HG02588 (cell line): ENCODE results near the gene ALPK3.
"Not testable (repeated sequence)": the region's sequence is repeated elsewhere in the genome, so short reads cannot be mapped to it uniquely, and the experiment has no call there.

ENCODE experiments used
- ATAC-seq: cut with Tn5 transposase; IDR thresholded peaks from one replicate; pipeline ENCODE4 v1.9.1; 2021; ENCODE audit warnings: mild to moderate bottlenecking, moderate library complexity; ENCODE audit not compliant: unreplicated experiment

The ALPK3 gene

DNA sequence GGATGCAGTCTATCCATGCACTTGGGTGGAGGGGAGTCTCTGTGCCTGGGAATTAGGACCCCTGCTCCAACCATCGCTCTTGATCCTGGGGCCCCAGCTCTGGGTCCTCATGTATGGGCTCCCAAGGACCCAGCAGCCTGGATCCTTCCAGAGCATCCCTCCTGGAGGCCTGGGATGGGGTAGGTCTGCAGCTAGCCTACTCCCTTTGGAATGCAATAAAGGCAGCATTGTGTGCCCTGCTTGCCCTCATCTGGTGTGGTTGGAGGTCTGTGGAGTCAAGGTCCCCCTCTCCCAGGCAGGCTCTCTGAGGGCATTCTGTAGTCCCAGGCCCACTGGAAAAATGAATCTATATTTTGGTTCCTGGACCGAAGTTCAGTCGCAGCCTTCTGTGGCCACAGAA, 52.4 kb downstream of the ALPK3 start:
- no peak for ATAC-seq

DNA sequence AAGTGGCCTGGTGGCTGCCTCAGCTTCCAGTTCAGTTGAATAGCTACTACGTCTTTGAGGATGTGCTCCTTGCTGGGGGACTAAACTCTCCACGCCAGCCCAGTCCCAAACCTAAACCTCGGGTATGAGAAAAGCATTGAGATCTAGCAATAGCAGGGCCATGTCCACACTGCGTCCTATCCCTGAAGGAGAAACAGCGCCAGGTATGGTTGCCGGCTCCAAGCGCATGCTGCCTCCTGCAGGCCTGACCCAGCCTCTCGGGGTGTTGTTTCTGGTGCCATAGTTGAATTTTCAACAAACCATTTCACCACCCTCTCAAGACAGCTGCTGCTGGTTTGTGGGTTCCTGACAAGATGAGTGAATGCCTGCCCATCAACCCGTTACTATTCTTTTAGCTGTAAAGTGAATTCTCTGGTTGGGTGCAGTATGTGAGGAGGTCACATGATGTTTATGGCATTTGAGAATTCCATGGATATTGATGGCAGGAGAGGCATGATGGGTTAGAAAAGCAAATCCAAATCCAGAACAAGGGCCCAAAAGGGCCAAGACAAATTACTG, 54.4 kb downstream of the ALPK3 start:
- ATAC-seq: no peak

DNA sequence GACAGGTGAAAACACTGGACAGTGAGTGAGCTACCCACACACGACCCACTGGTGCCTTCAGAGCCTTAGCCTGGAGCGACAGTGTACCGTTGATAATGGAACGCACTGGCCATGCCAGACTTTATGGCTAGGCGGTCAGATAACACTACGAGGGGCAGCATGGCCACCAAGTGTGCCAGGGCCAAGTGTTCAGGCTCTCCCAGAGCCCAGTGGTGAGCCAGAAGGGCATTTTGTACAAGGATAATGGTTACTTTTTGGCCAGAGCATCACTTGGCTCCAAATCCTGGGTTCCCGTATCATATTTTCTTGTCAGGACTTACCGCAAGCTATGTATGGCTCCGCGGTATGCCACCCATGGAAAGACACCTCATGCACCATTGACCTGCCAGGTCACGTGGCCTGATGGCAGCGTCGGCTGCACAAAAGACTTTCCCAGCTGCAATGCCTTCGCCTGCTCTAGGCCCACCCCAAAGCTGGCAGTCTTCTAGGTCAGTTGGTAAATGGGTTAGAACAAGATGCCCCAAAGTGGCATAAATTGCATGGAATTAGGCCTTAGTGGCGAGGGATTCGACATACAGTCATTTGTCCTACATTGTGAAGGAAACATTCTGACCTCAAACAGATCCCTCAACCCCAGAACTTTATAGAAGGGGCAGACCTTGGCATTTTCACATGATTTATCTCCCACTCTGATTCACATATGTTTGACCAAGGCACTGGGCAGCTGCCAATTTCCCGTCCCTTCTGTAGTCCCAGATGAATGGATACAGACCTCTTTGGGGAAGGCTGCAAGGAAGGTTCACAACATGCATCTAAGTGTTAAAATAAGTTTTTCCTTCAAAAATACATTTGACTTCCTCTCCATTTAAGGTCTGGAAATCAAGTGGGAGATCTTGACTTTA, 55.1 kb downstream of the ALPK3 start:
- no peak for ATAC-seq

DNA sequence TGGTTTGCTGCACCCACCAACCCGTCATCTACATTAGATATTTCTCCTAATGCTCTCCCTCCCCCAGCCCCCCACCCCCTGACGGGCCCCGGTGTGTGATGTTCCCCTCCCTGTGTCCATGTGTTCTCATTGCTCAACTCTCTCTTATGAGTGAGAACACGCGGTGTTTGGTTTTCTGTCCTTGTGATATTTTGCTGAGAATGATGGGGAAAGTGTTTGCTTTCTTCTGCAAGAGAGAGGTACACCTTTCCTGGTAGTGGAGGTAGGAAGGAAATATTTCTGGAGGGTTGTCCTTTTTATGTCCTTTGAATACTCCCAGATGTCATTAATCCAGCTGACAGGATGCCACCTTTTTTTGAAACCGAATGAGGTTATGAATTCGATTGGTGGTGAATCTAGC, 56.8 kb downstream of the ALPK3 start:
- no peak for ATAC-seq

DNA sequence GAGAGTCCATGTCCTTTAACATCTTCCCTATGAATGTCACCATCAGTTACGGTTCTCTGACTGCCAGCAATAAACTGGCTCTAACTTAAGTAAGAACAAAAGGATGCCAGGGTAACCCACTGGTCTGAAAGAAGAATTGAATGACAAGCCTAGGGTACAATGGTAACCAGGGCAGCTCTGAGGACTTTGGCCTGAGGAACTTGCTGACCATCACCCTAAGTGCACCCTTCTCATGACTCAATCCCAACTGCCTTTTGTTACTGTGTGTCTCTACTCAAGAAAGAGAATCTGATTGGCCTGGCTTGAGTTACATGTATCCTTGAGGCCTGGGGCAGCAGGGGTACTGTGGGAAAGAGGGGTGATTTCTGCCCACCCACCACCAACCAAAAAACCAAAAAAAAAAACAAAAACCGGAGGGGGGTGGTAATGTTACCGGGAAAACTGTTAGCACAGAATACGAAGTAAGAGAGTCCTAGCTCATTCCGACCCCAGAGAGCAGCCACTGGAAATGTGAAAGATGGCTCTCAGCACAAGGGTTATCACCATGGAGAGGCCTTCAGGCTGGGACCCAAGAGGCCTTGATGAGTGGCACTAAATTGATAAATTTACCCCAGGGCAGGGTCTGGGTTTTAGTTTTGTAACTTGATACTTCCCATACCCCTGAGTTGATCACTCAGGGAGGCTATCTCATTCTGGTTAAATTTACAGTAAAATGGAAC, 58.0 kb downstream of the ALPK3 start:
- no peak for ATAC-seq

DNA sequence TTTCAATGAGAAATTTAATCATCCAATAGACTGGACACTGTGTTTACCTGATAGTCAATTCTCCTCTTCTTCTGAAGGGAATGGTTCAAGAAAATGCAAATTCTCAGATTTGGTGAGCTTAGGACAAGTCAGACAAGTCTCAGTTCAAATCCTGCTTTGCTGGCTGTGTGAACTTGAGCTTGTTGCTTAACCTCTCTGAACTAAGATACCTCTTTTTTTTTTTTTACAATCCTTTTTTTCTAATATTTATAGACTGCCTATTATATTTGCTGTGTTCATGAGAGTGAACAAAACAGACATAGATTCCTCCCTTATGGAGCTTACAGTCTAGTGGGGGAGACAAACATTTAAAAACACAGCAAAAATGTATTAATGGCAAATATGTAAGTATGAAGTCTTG, 59.1 kb downstream of the ALPK3 start:
- no peak for ATAC-seq

DNA sequence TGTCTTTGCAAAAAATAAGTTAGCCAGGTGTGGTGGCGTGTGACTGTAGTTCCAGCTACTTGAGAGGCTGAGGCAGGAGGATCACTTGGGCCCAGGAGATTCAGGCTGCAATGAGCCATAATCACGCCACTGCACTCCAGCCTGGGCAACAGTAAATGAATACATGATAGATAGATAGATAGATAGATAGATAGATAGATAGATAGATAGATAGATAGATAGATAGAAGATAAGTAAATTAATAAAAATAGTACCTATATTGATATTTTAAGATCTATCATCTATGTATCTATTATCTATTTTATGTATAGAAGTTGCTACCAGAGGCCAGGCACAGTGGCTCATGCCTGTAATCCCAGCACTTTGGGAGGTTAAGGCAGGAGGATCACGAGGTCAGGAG, 60.5 kb downstream of the ALPK3 start:
- not testable (repeated sequence) for ATAC-seq

DNA sequence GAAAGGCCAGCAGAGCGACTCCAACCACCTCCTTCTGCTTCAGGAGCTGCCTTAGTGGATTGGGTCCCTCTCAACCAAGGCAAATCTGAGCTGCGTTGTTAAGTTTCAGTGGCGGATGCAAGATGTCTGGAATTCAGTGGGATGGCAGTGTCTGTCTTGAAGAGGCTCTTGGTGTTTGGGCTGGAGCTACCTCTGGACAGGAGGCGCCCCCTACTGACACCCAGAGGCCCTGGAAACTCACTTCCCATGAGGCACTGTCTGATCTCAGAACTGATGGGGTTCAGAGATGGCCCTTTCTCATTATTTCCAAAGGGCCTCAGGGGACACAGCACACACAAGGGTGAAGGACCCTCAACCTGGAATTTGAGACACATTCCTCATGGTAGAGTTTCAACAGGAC, 61.3 kb downstream of the ALPK3 start:
- no peak for ATAC-seq

DNA sequence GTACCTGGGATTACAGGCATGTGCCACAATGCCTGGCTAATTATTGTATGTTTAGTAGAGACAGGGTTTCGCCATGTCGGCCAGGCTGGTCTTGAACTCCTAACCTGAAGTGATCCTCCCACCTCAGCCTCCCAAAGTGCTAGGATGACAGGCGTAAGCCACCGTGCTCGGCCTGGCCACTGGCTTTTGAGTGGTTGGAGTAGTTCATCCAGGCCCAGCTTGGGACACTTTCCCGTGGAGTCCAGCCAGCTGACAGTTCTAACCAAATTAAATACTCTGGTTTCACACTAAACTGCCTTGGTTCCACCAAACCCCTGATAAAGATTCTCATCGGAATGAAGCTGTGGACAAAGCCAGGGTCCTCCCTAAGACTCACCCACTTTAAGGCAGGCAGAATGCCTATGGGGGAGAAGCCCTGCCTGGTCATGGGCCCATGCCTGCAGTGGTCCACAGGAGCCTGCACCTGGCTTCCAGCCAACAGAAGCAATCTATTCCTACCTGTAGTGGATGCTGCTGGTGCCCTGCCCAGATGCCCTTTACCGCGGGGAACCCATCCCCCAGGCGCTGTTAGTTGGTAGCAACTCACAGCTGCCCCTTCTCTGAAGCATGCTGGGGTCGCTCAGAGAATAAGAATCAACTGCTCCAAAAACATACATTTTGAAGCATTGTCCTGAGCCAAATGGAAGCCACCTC, 62.1 kb downstream of the ALPK3 start:
- ATAC-seq: no peak

DNA sequence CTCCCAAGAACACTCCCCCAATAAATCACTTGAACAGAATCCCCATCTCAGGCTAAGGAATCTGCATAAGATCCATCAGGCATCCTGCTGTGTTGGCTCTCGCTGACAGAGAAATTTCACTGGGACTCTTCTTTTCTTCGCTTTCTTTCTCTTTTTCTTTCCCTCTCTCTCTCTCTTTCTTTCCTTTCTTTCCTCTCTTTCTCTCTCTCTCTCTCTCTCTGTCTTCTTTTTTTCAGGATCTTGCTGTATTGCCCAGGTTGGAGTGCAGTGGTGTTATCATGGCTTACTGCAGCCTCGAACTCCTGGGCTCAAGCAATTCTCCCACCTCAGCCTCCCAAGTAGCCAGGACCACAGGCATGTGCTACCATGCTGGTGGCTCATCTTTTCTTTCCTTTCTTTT, 62.9 kb downstream of the ALPK3 start:
- no peak for ATAC-seq

DNA sequence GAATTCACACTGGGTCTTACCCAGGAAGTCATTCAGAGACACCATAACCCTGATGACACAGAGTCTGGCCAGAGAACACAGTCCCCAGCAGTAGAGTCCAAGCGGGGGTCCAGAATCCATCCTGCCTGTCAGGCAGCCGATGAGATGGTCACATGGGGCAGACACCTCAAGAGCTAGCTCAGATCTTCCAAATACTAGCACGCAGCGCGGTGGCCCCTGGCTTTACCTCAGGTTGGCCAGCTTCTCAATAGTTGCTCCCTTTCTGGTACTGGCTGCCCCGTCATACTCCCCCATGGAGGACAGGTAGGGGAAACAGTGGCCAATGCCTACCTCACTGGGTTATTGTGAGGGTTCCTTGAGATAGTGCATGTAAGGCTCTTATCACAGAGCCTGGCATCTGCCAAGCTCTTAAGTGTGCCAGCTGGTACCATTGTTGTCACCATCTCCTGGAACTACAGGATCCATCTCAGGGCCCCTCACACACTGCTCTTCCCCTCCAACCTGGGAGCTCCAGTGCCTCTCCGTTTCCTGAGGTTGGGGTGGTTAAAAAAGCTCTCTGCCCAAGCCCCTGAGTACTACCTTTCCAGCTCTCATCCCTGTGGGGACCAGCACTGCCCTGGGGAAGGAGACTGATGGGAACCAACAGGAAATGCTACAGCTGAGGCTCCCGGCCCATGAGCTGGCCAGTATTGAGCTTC, 63.8 kb downstream of the ALPK3 start:
- ATAC-seq: no peak

DNA sequence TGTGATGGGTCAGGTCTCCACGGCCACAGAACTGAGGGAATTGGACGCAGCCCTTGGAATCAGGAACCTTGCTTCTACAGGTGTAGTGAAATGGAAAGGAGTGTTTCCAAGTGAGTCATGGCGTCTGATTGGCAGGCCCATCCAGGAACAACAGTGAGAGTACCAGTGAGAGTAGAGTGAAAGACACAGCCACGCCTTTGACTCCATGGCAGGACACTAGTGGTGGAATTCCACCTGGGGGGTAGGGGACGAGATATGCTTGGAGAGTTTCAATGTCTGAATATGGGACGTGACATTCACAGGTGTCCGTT, 64.3 kb downstream of the ALPK3 start:
- ATAC-seq: no peak

DNA sequence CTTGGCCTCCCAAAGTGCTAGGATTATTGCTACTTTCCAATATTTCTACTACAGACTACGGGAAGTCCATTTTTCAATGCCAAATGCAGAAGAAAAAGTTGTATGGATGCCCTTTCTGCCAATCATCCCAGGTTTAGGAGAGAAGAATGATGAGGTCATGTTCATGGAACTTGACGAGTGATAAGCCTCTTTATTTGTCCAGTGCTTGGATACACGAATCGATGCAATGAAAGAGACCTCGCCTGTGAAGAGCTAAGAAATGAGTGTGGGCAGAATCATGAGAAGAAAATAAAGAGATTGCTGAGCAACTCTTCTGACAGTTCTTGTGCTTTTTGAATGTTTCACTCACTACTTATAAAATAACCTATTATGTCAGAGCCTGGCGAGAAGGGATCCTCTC, 66.3 kb downstream of the ALPK3 start:
- no peak for ATAC-seq

DNA sequence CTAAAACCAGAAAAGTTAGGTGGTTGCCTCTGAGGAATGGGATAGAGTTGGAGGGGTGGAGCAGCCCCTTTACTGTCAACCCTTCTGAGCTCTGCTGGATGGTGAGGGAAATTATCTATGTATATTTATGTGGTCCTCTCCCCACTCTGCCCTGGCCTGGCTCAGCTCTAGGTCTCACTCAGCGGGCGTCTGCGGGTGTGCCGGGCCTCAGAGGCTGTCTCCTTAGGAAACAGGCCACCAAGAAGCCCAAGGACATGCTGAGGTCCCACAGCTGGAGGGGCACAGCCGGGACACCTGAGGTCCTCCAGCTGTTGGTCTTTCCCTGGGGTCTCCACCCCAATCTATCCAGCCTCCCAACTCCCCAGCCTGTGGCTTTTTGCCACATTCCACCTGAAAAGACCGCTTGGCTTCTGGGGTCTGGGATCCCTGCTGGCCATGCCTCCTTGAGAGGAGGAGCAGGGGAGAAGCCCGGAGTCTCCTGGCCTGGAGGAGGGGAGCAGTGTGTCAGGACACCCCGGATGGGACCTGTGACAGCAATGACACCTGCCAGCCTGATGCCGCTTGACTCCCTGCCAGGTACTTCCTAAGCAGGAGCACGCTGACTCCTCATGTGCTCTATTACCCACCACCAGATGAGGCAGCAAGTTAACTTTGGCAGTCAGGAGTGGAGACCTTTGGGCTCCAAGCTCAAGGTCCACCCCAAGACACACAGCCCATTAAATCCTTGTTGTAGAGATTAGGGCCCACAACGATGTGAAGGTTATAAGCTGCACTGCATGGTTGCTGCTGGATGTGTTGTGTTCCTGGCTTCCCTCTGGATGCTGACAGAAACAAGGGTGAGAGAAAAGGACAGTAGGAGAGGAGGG, 67.0 kb downstream of the ALPK3 start, which contains the start of gene SLC28A1:
Gene SLC28A1, plus strand, starts transcription at position 747 of the 866 bp plus-strand sequence. CDS start 3,099 bp downstream, outside the sequence.
- no peak for ATAC-seq

DNA sequence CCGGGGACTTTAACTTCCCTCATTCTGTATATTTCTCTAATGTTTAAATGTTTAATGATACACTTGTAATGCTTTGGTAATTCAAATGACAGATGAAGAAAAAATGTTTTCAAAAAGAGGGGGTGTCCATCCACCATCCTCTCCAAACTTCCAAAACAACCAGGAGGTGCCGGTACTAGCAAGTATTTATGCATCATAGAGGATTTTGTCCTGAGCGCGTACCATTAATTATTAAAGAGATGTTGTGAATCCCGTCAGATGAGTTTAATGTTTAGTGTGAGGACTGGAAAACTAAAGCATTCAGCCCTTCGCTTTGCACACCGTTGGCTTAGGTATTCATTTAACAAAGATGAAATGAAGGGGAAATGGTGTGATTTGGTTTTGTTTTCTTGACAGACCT, 68.6 kb downstream of the ALPK3 start:
- ATAC-seq: no peak

DNA sequence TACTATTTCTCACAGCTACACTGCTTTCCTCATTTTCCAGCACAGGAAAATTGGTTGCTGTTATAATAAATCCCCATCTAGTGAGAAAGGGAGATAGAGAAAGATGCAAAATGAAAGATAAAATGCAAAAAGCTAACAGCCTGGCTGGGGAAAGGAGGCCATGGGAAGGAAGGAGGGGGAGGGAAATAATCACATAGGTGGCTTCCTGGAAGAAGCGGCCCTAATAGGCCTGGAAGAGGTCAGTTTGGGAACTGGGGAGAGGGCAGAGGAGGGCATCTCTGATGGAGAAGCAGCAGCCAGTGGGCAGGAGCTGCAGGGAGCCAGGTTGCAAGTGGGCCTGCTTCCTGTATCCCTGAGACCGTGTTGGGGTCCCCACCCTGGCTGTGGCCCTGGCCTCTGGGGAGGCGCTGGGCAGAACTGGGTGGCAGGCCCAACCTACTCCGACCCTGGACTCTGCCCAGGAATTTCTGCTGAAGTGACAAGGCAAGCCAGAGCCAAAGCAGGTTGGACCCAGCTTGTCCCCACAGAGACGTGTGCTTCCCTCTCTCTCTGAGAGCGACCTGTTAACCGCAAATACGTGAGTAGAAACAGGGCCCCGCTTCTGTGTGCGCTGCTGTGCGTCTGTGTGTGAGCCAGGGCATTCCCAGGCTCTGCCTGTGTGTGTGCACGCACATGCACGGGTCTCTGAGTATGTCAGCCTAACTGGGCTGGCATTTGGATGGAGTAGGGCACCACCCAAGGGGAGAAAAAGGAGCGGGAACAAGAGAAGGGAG, 69.2 kb downstream of the ALPK3 start:
- ATAC-seq: no peak

DNA sequence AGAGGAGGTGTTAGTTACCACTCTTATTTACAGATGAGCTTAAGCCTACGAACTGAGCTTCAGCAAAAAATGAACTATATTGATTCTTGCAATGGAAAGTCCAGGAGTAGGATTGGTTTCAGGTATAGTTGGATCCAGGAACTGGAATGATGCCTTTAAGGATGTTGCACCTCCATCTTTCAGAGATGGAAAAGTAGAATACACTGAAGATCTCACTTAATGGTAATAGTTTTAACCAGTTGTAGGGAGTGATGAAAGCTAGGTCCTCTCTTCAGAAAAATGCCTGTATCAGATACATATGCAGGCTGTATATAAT, 69.8 kb downstream of the ALPK3 start:
- ATAC-seq: no peak

DNA sequence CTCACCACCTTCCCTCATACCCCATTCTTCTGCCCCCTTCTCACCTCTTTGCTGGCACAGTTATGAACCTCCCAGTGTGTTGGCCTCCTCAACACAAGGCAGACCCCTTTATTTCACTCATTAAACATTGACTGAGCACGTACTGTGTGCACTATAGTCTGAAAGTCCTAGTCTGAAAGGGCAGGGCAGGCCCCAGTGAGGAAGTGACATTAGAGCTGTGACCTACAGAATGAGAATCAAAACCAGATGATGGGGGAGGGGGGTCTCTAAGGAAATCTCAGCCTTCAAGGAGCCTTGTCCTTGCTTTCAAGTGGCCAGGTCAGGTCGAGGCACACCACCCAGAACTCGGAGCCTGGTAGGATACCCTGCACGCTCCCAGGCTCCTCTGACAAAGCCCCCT, 70.8 kb downstream of the ALPK3 start:
- ATAC-seq: no peak

DNA sequence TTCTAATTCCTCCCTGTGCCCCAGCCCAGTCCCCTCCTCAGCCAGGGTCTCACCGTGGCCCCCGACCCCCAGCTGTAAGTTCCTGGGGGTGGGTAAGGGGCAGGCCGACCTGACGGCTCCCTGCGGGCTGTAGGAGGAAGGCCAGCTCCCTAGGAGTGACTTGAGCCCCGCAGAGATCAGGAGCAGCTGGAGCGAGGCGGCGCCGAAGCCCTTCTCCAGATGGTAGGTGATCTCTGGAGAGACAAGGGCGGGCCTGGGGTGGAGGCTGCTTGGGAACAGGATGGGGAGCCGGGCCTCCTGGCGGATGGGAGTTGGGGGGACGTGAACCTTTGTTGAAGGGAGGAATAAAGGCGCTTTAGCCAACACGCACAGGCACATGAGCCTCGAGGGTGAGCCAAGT, 71.5 kb downstream of the ALPK3 start:
- ATAC-seq: no peak
